ENCODE data around the gene ZFAND3. TPM values are rescaled to one million over a fixed set of nuclear protein-coding genes. Genes with fewer than 3 reads are reported as not detected.

The ZFAND3 gene
- total and polyA plus RNA-seq, 2 donors (not counting 1 experiment from before 2014, with no cell fraction given): 13.5 to 58.3 TPM

- CTCF ChIA-PET: no interaction called here
- Histone ChIP-seq H3K4me3 (ENCODE audit: control extremely low read depth in 1 of 5, extremely low read depth in 1 of 5, insufficient read depth in 1 of 5, low read depth in 2 of 5, low read length in 4 of 5) (no peak overlapping the region), H3K4me1 (ENCODE audit: control insufficient read depth in 2 of 2, insufficient read depth in 2 of 2, low read length in 2 of 2) (no peaks in the 10 kb centered on the region), H3K4me2 (replicated peaks; ENCODE audit: low read depth, low read length, poor library complexity, severe bottlenecking) (no peak overlapping the region), H3K27me3 (replicated peaks in 1 of 4; ENCODE audit: control extremely low read depth in 1 of 4, control insufficient read depth in 3 of 4, insufficient read depth in 4 of 4, low read length in 3 of 4) (no peaks in the 10 kb centered on the region), H3K36me3 (replicated peaks in 1 of 2; ENCODE audit: control extremely low read depth in 1 of 2, control insufficient read depth in 1 of 2, extremely low read depth in 1 of 2, insufficient read depth in 2 of 2, low read length in 1 of 2) (peaks cover 0 to 21% of the 10 kb centered on the region in 2 experiments), H3K27ac (ENCODE audit: low read length in 2 of 2) (no peak overlapping the region), H4K20me1 (ENCODE audit: control insufficient read depth, insufficient read depth, low read length, poor library complexity, severe bottlenecking) (peaks cover 28% of the 10 kb centered on the region), H2AFZ (ENCODE audit: insufficient read depth, low read depth, low read length, poor library complexity, severe bottlenecking) (no peak overlapping the region), H3K9me3 (ENCODE audit: control extremely low read depth in 1 of 3, control insufficient read depth in 2 of 3, insufficient read depth in 1 of 3, low read length in 2 of 3) (no peaks in the 10 kb centered on the region), H3K79me2 (ENCODE audit: control insufficient read depth, insufficient read depth, low read length) (peaks cover 9% of the 10 kb centered on the region), H3K9ac (ENCODE audit: low read length) (no peak overlapping the region)
- POLR2A ChIA-PET: no interaction called here
- DNase-seq: no peak
- H3K27me3 Mint-ChIP-seq: no peaks in the 10 kb centered on the region
- TF ChIP-seq, protein P1, sequence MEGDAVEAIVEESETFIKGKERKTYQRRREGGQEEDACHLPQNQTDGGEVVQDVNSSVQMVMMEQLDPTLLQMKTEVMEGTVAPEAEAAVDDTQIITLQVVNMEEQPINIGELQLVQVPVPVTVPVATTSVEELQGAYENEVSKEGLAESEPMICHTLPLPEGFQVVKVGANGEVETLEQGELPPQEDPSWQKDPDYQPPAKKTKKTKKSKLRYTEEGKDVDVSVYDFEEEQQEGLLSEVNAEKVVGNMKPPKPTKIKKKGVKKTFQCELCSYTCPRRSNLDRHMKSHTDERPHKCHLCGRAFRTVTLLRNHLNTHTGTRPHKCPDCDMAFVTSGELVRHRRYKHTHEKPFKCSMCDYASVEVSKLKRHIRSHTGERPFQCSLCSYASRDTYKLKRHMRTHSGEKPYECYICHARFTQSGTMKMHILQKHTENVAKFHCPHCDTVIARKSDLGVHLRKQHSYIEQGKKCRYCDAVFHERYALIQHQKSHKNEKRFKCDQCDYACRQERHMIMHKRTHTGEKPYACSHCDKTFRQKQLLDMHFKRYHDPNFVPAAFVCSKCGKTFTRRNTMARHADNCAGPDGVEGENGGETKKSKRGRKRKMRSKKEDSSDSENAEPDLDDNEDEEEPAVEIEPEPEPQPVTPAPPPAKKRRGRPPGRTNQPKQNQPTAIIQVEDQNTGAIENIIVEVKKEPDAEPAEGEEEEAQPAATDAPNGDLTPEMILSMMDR (IDR thresholded peaks at IDR 0.05): no peak
- no peak for TF ChIP-seq EZH2 (IDR thresholded peaks at IDR 0.05; ENCODE audit: borderline replicate concordance, insufficient read depth, low read depth, low read length, poor library complexity, severe bottlenecking)
- intact Hi-C loops (cut with micrococcal nuclease): no loop called here
- no peaks in the 10 kb centered on the region for H3K9me3 Mint-ChIP-seq (ENCODE audit: insufficient read depth)
- H3K27ac Mint-ChIP-seq: no peak overlapping the region
- H3K4me1 Mint-ChIP-seq: peaks cover 1% of the 10 kb centered on the region
- no peak for ATAC-seq (ENCODE audit: low read depth)
- 85% methylated on average over 4 of the region's 4 CpGs for WGBS (ENCODE audit: insufficient coverage)
- no peak overlapping the region for H3K4me3 Mint-ChIP-seq
Measured at GRCh38 chr6:38136547-38136946, 317.0 kb downstream of the ZFAND3 start.

- Histone ChIP-seq H3K9me3 (ENCODE audit: control extremely low read depth in 1 of 3, control insufficient read depth in 2 of 3, insufficient read depth in 1 of 3, low read length in 2 of 3) (no peaks in the 10 kb centered on the region), H3K9ac (ENCODE audit: low read length) (no peak overlapping the region), H3K4me1 (ENCODE audit: control insufficient read depth in 2 of 2, insufficient read depth in 2 of 2, low read length in 2 of 2) (no peaks in the 10 kb centered on the region), H3K27ac (ENCODE audit: low read length in 2 of 2) (no peak overlapping the region), H3K4me3 (ENCODE audit: control extremely low read depth in 1 of 5, extremely low read depth in 1 of 5, insufficient read depth in 1 of 5, low read depth in 2 of 5, low read length in 4 of 5) (no peak overlapping the region), H3K4me2 (replicated peaks; ENCODE audit: low read depth, low read length, poor library complexity, severe bottlenecking) (no peak overlapping the region), H3K27me3 (replicated peaks in 1 of 4; ENCODE audit: control extremely low read depth in 1 of 4, control insufficient read depth in 3 of 4, insufficient read depth in 4 of 4, low read length in 3 of 4) (no peaks in the 10 kb centered on the region), H3K36me3 (replicated peaks in 1 of 2; ENCODE audit: control extremely low read depth in 1 of 2, control insufficient read depth in 1 of 2, extremely low read depth in 1 of 2, insufficient read depth in 2 of 2, low read length in 1 of 2) (peaks cover 6 to 15% of the 10 kb centered on the region in 2 experiments), H4K20me1 (ENCODE audit: control insufficient read depth, insufficient read depth, low read length, poor library complexity, severe bottlenecking) (peaks cover 22% of the 10 kb centered on the region), H2AFZ (ENCODE audit: insufficient read depth, low read depth, low read length, poor library complexity, severe bottlenecking) (no peak overlapping the region), H3K79me2 (ENCODE audit: control insufficient read depth, insufficient read depth, low read length) (peaks cover 7% of the 10 kb centered on the region)
- TF ChIP-seq, protein P1 (IDR thresholded peaks at IDR 0.05): no peak
- no peak for TF ChIP-seq EZH2 (IDR thresholded peaks at IDR 0.05; ENCODE audit: borderline replicate concordance, insufficient read depth, low read depth, low read length, poor library complexity, severe bottlenecking)
- no peak overlapping the region for H3K27ac Mint-ChIP-seq
- POLR2A ChIA-PET: no interaction called here
- H3K9me3 Mint-ChIP-seq (ENCODE audit: insufficient read depth): no peaks in the 10 kb centered on the region
- CTCF ChIA-PET: no interaction called here
- ATAC-seq (ENCODE audit: low read depth): no peak
- intact Hi-C loops (cut with micrococcal nuclease): no loop called here
- 100% methylated on average over 5 of the region's 8 CpGs for WGBS (ENCODE audit: insufficient coverage)
- H3K27me3 Mint-ChIP-seq: no peaks in the 10 kb centered on the region
- H3K4me3 Mint-ChIP-seq: no peak overlapping the region
- H3K4me1 Mint-ChIP-seq: peaks cover 1% of the 10 kb centered on the region
- no peak for DNase-seq
Measured at GRCh38 chr6:38137608-38138265, 318.2 kb downstream of the ZFAND3 start.
